Stimulated activated memory B cell treated with anti-CD40 and anti-IgM and Interleukin-4, amounts not matched to agents 10 μg/mL and 1 μg/mL and 100 μg/mL, for 72 hours (primary cell): ENCODE results near the gene SMIM22.
A peak's percentile ranks its signal among the peaks of the same experiment; 100 is the strongest.

ENCODE experiments used
- ATAC-seq: fragments of 150-1000 bp; cut with Tn5 transposase; 2 replicates; pipeline ENCODE4 v1.10.0; 2021
- H3K27ac Mint-ChIP-seq: one replicate; pipeline ENCODE4 v1.8.0; 2022; ENCODE audit warnings: mild to moderate bottlenecking, mixed read lengths
- H3K27me3 Mint-ChIP-seq: one replicate; pipeline ENCODE4 v1.8.0; 2022; ENCODE audit warnings: mixed read lengths
- H3K36me3 Mint-ChIP-seq: one replicate; pipeline ENCODE4 v1.8.0; 2022; ENCODE audit warnings: mixed read lengths
- H3K4me1 Mint-ChIP-seq: one replicate; pipeline ENCODE4 v1.8.0; 2022; ENCODE audit warnings: mixed read lengths
- H3K4me3 Mint-ChIP-seq: one replicate; pipeline ENCODE4 v1.8.0; 2022; ENCODE audit warnings: mild to moderate bottlenecking, moderate library complexity, mixed read lengths
- H3K9me3 Mint-ChIP-seq: one replicate; pipeline ENCODE4 v1.8.0; 2022; ENCODE audit warnings: mixed read lengths

SMIM22 gene

GRCh38 chr16:4795181-4795827, at the start of gene SMIM22:
SMIM22 (plus strand) TSS chr16:4795369; CDS start chr16:4795735, 366 bp downstream.
- Mint-ChIP-seq H3K27me3 (no peaks in the 10 kb centered on the region), H3K4me3 (no peak within 1 kb of the TSS), H3K36me3 (peaks cover 7% of the 10 kb centered on the region), H3K9me3 (no peaks in the 10 kb centered on the region), H3K4me1 (peaks cover 7% of the 10 kb centered on the region), H3K27ac (no peak within 1 kb of the TSS)
- no peak for ATAC-seq

- Mint-ChIP-seq H3K9me3 (no peaks in the 10 kb centered on the region), H3K4me1 (peaks cover 36% of the 10 kb centered on the region), H3K36me3 (peaks cover 3% of the 10 kb centered on the region), H3K27me3 (peaks cover 10% of the 10 kb centered on the region), H3K27ac (no peak overlapping the region), H3K4me3 (no peak overlapping the region)
- no peak for ATAC-seq
Measured at GRCh38 chr16:4746215-4746614, 49.0 kb upstream of the SMIM22 start.

GRCh38 chr16:4746991-4747574, 48.1 kb upstream of the SMIM22 start:
- Mint-ChIP-seq H3K4me3 (no peak overlapping the region), H3K36me3 (peaks cover 9% of the 10 kb centered on the region), H3K4me1 (peaks cover 36% of the 10 kb centered on the region), H3K9me3 (no peaks in the 10 kb centered on the region), H3K27me3 (peaks cover 10% of the 10 kb centered on the region), H3K27ac (peak overlapping the region; percentile 67)
- ATAC-seq = no peak

GRCh38 chr16:4747906-4748681, 47.1 kb upstream of the SMIM22 start:
- Mint-ChIP-seq H3K9me3 (no peaks in the 10 kb centered on the region), H3K27ac (peak overlapping the region; percentile 67), H3K27me3 (peaks cover 7% of the 10 kb centered on the region), H3K4me3 (peak overlapping the region; percentile 15), H3K36me3 (peaks cover 12% of the 10 kb centered on the region), H3K4me1 (peaks cover 33% of the 10 kb centered on the region)
- ATAC-seq = no peak

- Mint-ChIP-seq H3K27ac (no peak overlapping the region), H3K9me3 (no peaks in the 10 kb centered on the region), H3K36me3 (peaks cover 16% of the 10 kb centered on the region), H3K4me3 (no peak overlapping the region), H3K4me1 (peaks cover 28% of the 10 kb centered on the region), H3K27me3 (no peaks in the 10 kb centered on the region)
- no peak for ATAC-seq
Measured at GRCh38 chr16:4748682-4749411, 46.3 kb upstream of the SMIM22 start.

GRCh38 chr16:4749700-4750257, 45.4 kb upstream of the SMIM22 start:
- no peaks in the 10 kb centered on the region for H3K27me3 Mint-ChIP-seq

GRCh38 chr16:4750896-4751295, 44.3 kb upstream of the SMIM22 start:
- Mint-ChIP-seq H3K27me3 (no peaks in the 10 kb centered on the region), H3K36me3 (peaks cover 28% of the 10 kb centered on the region), H3K4me3 (no peak overlapping the region), H3K27ac (no peak overlapping the region), H3K4me1 (peaks cover 28% of the 10 kb centered on the region), H3K9me3 (no peaks in the 10 kb centered on the region)
- ATAC-seq = no peak

More at GRCh38 chr16:4749700-4750257, 45.4 kb upstream of the SMIM22 start:
- peaks cover 17% of the 10 kb centered on the region for H3K36me3 Mint-ChIP-seq
- H3K27ac Mint-ChIP-seq = no peak overlapping the region
- peak; percentile 31 for ATAC-seq
- peaks cover 28% of the 10 kb centered on the region for H3K4me1 Mint-ChIP-seq
- no peaks in the 10 kb centered on the region for H3K9me3 Mint-ChIP-seq
- H3K4me3 Mint-ChIP-seq = no peak overlapping the region

- Mint-ChIP-seq H3K36me3 (peaks cover 31% of the 10 kb centered on the region), H3K9me3 (no peaks in the 10 kb centered on the region), H3K4me3 (no peak overlapping the region), H3K27ac (no peak overlapping the region), H3K27me3 (no peaks in the 10 kb centered on the region), H3K4me1 (peaks cover 20% of the 10 kb centered on the region)
- no peak for ATAC-seq
Measured at GRCh38 chr16:4752351-4753100, 42.6 kb upstream of the SMIM22 start.

GRCh38 chr16:4753227-4753626, 41.9 kb upstream of the SMIM22 start:
- Mint-ChIP-seq H3K27ac (no peak overlapping the region), H3K36me3 (peaks cover 35% of the 10 kb centered on the region), H3K4me3 (no peak overlapping the region), H3K27me3 (no peaks in the 10 kb centered on the region), H3K4me1 (peaks cover 13% of the 10 kb centered on the region), H3K9me3 (no peaks in the 10 kb centered on the region)
- no peak for ATAC-seq

GRCh38 chr16:4754865-4755264, 40.3 kb upstream of the SMIM22 start:
- H3K4me1 Mint-ChIP-seq = peaks cover 3% of the 10 kb centered on the region
- H3K27ac Mint-ChIP-seq = no peak overlapping the region
- no peak for ATAC-seq
- no peaks in the 10 kb centered on the region for H3K9me3 Mint-ChIP-seq
- peaks cover 46% of the 10 kb centered on the region for H3K36me3 Mint-ChIP-seq
- no peaks in the 10 kb centered on the region for H3K27me3 Mint-ChIP-seq
- H3K4me3 Mint-ChIP-seq = no peak overlapping the region

GRCh38 chr16:4755687-4756086, 39.5 kb upstream of the SMIM22 start:
- Mint-ChIP-seq H3K27ac (no peak overlapping the region), H3K4me1 (peaks cover 6% of the 10 kb centered on the region), H3K27me3 (no peaks in the 10 kb centered on the region)

GRCh38 chr16:4760221-4760910, 34.8 kb upstream of the SMIM22 start:
- Mint-ChIP-seq H3K4me3 (no peak overlapping the region), H3K9me3 (no peaks in the 10 kb centered on the region), H3K36me3 (peaks cover 60% of the 10 kb centered on the region), H3K27me3 (no peaks in the 10 kb centered on the region), H3K27ac (no peak overlapping the region), H3K4me1 (peaks cover 13% of the 10 kb centered on the region)
- no peak for ATAC-seq

More at GRCh38 chr16:4755687-4756086, 39.5 kb upstream of the SMIM22 start:
- no peak for ATAC-seq
- Mint-ChIP-seq H3K9me3 (no peaks in the 10 kb centered on the region), H3K36me3 (peaks cover 54% of the 10 kb centered on the region), H3K4me3 (no peak overlapping the region)

- Mint-ChIP-seq H3K9me3 (no peaks in the 10 kb centered on the region), H3K36me3 (peaks cover 52% of the 10 kb centered on the region), H3K4me3 (no peak overlapping the region)
Measured at GRCh38 chr16:4762205-4762604, 33.0 kb upstream of the SMIM22 start.

GRCh38 chr16:4763791-4764190, 31.4 kb upstream of the SMIM22 start:
- H3K9me3 Mint-ChIP-seq = no peaks in the 10 kb centered on the region
- peaks cover 43% of the 10 kb centered on the region for H3K4me1 Mint-ChIP-seq
- H3K27me3 Mint-ChIP-seq = no peaks in the 10 kb centered on the region
- H3K36me3 Mint-ChIP-seq = peaks cover 42% of the 10 kb centered on the region
- H3K4me3 Mint-ChIP-seq = no peak overlapping the region
- no peak for ATAC-seq
- no peak overlapping the region for H3K27ac Mint-ChIP-seq

More at GRCh38 chr16:4762205-4762604, 33.0 kb upstream of the SMIM22 start:
- Mint-ChIP-seq H3K4me1 (peaks cover 27% of the 10 kb centered on the region), H3K27ac (no peak overlapping the region), H3K27me3 (no peaks in the 10 kb centered on the region)
- no peak for ATAC-seq
